SH-SY5Y (cell line): Measurements from ENCODE around the gene MSANTD1.

Experiments used
- GATA2 ChIP-seq: IDR thresholded peaks from 2 replicates; pipeline ENCODE4 v1.6.1; 2011; ENCODE audit warnings: mild to moderate bottlenecking, low read depth, low read length
- GATA3 ChIP-seq: IDR thresholded peaks from 2 replicates; pipeline ENCODE4 v1.6.1; 2011; ENCODE audit warnings: low read depth, mild to moderate bottlenecking, low read length, moderate library complexity

GRCh38 chr4:3285558-3286334 is 36.8 kb downstream of the MSANTD1 start:
- TF ChIP-seq GATA2 (no peak), GATA3 (no peak)
